Panc1 (cell line): ENCODE data around the gene NCAPD3. TPM values are rescaled to one million over a fixed set of nuclear protein-coding genes. Genes with fewer than 3 reads are reported as not detected.

Experiments used
- ATAC-seq: fragments of 200-7000 bp; cut with Tn5 transposase; 2 replicates; pipeline ENCODE4 v1.9.1; 2020; ENCODE audit warnings: mild to moderate bottlenecking, moderate library complexity
- BruUV-seq: library from RNA; stranded (reverse); fragments of 400-500 nt; replicated peaks from 2 replicates; lab custom pipeline; 2021; lab: Mats Ljungman, UMichigan
- CTCF ChIA-PET: fragments of 300-600 bp; sonication (Branson Sonifier 250); formaldehyde crosslinking; loops from one replicate; lab custom pipeline; 2022; ENCODE audit warnings: antibody characterized with exemption; lab: Charles Lee
- POLR2A ChIA-PET: fragments of 300-600 bp; sonication (Branson Sonifier 250); formaldehyde crosslinking; loops from one replicate; lab custom pipeline; 2022; ENCODE audit warnings: antibody characterized with exemption; lab: Charles Lee
- DNase-seq: peaks from one replicate; pipeline ENCODE4 v3.0.0-alpha.2; 2010; ENCODE audit warnings: low read depth, low spot score
- H3K27ac ChIP-seq: 2 replicates; pipeline ENCODE4 v1.5.1; 2011; ENCODE audit warnings: mild to moderate bottlenecking, low read length, inconsistent platforms
- H3K27me3 ChIP-seq: fragments of 200-500 bp; sonication (Bioruptor generic); 2 replicates; pipeline ENCODE4 v1.6.0; 2014; ENCODE audit warnings: low read length, inconsistent platforms; ENCODE audit not compliant: control insufficient read depth, insufficient read depth
- H3K36me3 ChIP-seq: fragments of 200-500 bp; sonication (Bioruptor generic); 2 replicates; pipeline ENCODE4 v1.5.1; 2014; ENCODE audit warnings: inconsistent platforms, mild to moderate bottlenecking, low read length, moderate library complexity; ENCODE audit not compliant: control insufficient read depth, insufficient read depth
- H3K4me1 ChIP-seq: 2 replicates; pipeline ENCODE4 v1.5.1; 2011; ENCODE audit warnings: inconsistent platforms, mild to moderate bottlenecking, low read length, moderate library complexity; ENCODE audit not compliant: control insufficient read depth, insufficient read depth
- H3K4me3 ChIP-seq, 2 experiments: 2 replicates each; pipeline ENCODE4 v1.5.1; 2011 to 2012; ENCODE audit warnings: low read depth in 2 of 2, low read length in 2 of 2, mild to moderate bottlenecking in 2 of 2, inconsistent platforms in 1 of 2, moderate library complexity in 1 of 2
- H3K9me3 ChIP-seq: fragments of 200-500 bp; sonication (Bioruptor generic); 2 replicates; pipeline ENCODE4 v1.5.1; 2014; ENCODE audit warnings: low read depth, mild to moderate bottlenecking, inconsistent platforms, low read length, moderate library complexity; ENCODE audit not compliant: control insufficient read depth, insufficient read depth
- CTCF ChIP-seq: fragments of 450-650 bp; IDR thresholded peaks from 2 replicates; pipeline ENCODE4 v1.5.1; 2017; ENCODE audit warnings: mild to moderate bottlenecking
- POLR2AphosphoS5 ChIP-seq: IDR thresholded peaks from 2 replicates; pipeline ENCODE4 v1.6.1; 2012; ENCODE audit warnings: mild to moderate bottlenecking, low read depth, low read length, moderate library complexity
- REST ChIP-seq, 2 experiments: IDR thresholded peaks; 2 replicates each; pipeline ENCODE4 v1.6.1; 2011 to 2012; ENCODE audit warnings: low read depth in 2 of 2, control low read depth in 1 of 2, low read length in 1 of 2, mild to moderate bottlenecking in 1 of 2, moderate library complexity in 1 of 2; ENCODE audit not compliant: insufficient read depth in 1 of 2
- SIN3A ChIP-seq: IDR thresholded peaks from 2 replicates; pipeline ENCODE4 v1.6.1; 2012; ENCODE audit warnings: low read depth, mild to moderate bottlenecking, low read length, moderate library complexity, borderline replicate concordance; ENCODE audit not compliant: insufficient read depth
- TCF7L2 ChIP-seq: IDR thresholded peaks from 2 replicates; pipeline ENCODE4 v1.6.1; 2011; ENCODE audit warnings: mild to moderate bottlenecking, low read depth, low read length, inconsistent platforms
- in situ Hi-C: cut with HindIII; loops from 2 replicates; pipeline ENCODE4 v1.10.0; 2016; ENCODE audit warnings: low sequenced_read_pairs, low pct_unique_long_range_greater_than_20kb
- intact Hi-C: fragments of 100-400 bp; cut with micrococcal nuclease; formaldehyde crosslinking; loops from one replicate; pipeline ENCODE4 v1.10.0; 2022; ENCODE audit not compliant: unreplicated experiment
- total RNA-seq: library from RNA; stranded (reverse); gene quantifications from one replicate; pipeline ENCODE4 v1.2.1, GENCODE V29; 2021; ENCODE audit not compliant: unreplicated experiment

NCAPD3 gene
- total RNA-seq, 1 experiment from 2014 or later, result 75.9 TPM

- Histone ChIP-seq H3K27me3 (no peaks in the 10 kb centered on the region), H3K27ac (no peak overlapping the region), H3K4me1 (no peaks in the 10 kb centered on the region), H3K4me3 (no peak overlapping the region), H3K9me3 (no peaks in the 10 kb centered on the region), H3K36me3 (peaks cover 53% of the 10 kb centered on the region)
- TF ChIP-seq SIN3A, result no peak
- no peak for TF ChIP-seq TCF7L2
- TF ChIP-seq CTCF, result peak; percentile 96
- DNase-seq (no peak), ATAC-seq (peak; percentile 72; the same call in 1 of the 2 replicates)
- no TSS peak for BruUV-seq
- in situ Hi-C loops, result no loop called here
- intact Hi-C loops, result no loop called here
- POLR2A ChIA-PET, result no interaction called here
- CTCF ChIA-PET, result interaction anchor here (0.7 kb wide), 2 partner anchors 47 to 1560 kb away, joined by 8 to 25 read pairs; no protein-coding TSS in a partner anchor
Measured at GRCh38 chr11:134207538-134208239, 16.1 kb downstream of the NCAPD3 start.

GRCh38 chr11:134206185-134206584, 17.6 kb downstream of the NCAPD3 start:
- TF ChIP-seq SIN3A, result no peak
- Histone ChIP-seq H3K4me3 (no peak overlapping the region), H3K9me3 (no peaks in the 10 kb centered on the region), H3K27ac (no peak overlapping the region), H3K36me3 (peaks cover 53% of the 10 kb centered on the region), H3K27me3 (no peaks in the 10 kb centered on the region), H3K4me1 (no peaks in the 10 kb centered on the region)
- no peak for DNase-seq
- intact Hi-C loops, result no loop called here
- in situ Hi-C loops, result no loop called here
- no peak for ATAC-seq
- no TSS peak for BruUV-seq
- ChIA-PET CTCF (no interaction called here), POLR2A (no interaction called here)

DNA sequence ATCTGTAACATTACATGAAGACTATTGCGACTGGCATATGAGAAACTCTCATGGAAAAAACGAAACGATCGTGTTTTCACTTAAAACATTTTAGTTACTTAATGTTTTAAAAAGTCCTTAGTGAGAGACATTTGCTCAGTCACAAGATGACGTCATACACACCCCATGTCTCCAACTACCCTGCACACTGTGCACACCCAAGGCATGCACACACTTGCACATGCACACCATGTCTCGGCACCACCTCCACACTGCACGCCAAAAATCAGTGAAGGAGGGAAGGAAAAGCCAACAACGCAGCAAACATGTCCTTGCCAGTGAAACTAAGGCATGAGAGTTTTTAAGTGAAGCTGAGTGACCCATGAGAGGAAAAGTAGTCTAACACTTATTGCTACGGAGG, 18.0 kb downstream of the NCAPD3 start:
- ChIA-PET POLR2A (no interaction called here), CTCF (no interaction called here)
- Histone ChIP-seq H3K9me3 (no peaks in the 10 kb centered on the region), H3K36me3 (peaks cover 54% of the 10 kb centered on the region), H3K4me3 (no peak overlapping the region), H3K27ac (no peak overlapping the region), H3K4me1 (no peaks in the 10 kb centered on the region), H3K27me3 (no peaks in the 10 kb centered on the region)
- BruUV-seq, result no TSS peak
- DNase-seq, result no peak
- ATAC-seq, result no peak
- no peak for TF ChIP-seq SIN3A
- no peak for TF ChIP-seq TCF7L2
- TF ChIP-seq POLR2AphosphoS5, result no peak
- no peak for TF ChIP-seq CTCF
- TF ChIP-seq REST (IDR thresholded peaks at IDR 0.05; ENCODE audit: insufficient read depth in 1 of 2, low read depth in 2 of 2, low read length in 1 of 2), result no peak
- in situ Hi-C loops, result no loop called here
- intact Hi-C loops, result no loop called here
